Measurements from ENCODE around the gene FCN2.
"Not testable (repeated sequence)": the region's sequence is repeated elsewhere in the genome, so short reads cannot be mapped to it uniquely, and the experiment has no call there.

The FCN2 gene

DNA sequence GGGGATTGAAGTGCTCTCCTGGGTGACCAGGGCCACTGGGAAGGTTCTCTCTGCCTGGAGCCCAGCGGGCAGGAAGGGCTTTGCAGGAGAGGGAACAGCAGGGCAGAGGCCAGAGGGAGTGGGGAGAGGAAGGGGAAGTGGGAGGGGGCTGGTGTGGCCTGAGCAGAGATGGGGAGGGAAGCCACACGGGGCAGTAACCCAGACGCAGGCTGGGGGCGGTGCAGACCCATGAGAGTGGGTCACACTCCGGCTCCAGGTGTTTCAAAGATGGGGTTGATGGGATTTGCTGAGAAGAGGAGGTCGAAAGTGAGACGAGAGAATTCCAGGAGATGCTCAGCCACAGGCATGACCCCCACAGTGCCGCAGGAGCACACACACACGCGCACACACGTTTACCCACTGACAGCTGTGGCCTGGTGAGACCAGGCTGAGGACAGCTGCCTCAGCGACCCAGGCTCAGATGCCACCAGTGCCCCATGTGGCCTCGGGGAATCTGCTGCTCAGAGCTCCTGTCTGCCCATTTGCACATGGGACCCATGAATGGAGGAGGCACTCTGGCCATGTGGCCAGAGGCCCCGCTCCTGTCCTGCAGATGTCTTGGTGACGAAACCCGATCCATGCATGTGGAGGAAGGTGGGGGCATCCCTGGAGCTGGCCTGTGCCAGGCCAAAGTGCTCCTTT, 32.7 kb upstream of the FCN2 start:
- peak in 1 of 4 experiments; percentile 16 for DNase-seq

GRCh38 chr9:134848504-134848903, 32.1 kb upstream of the FCN2 start:
- DNase-seq, result no peak

- DNase-seq, result peak in 1 of 4 experiments; percentile 1
Observed at GRCh38 chr9:134850611-134851010, 30.0 kb upstream of the FCN2 start.

GRCh38 chr9:134851020-134851419, 29.6 kb upstream of the FCN2 start:
- DNase-seq, result peak in 3 of 4 experiments; percentile 15 to 26 (median 24)

- no peak for DNase-seq
Observed at GRCh38 chr9:134852906-134853654, 27.5 kb upstream of the FCN2 start.

GRCh38 chr9:134853893-134854292, 26.7 kb upstream of the FCN2 start:
- no peak for DNase-seq

- no peak for DNase-seq
Observed at GRCh38 chr9:134854541-134854981, 26.0 kb upstream of the FCN2 start.

GRCh38 chr9:134855231-134855899, 25.2 kb upstream of the FCN2 start:
- no peak for DNase-seq

- no peak for DNase-seq
Observed at GRCh38 chr9:134855900-134856377, 24.7 kb upstream of the FCN2 start.

GRCh38 chr9:134857451-134857850, 23.2 kb upstream of the FCN2 start:
- DNase-seq, result not testable (repeated sequence)

DNA sequence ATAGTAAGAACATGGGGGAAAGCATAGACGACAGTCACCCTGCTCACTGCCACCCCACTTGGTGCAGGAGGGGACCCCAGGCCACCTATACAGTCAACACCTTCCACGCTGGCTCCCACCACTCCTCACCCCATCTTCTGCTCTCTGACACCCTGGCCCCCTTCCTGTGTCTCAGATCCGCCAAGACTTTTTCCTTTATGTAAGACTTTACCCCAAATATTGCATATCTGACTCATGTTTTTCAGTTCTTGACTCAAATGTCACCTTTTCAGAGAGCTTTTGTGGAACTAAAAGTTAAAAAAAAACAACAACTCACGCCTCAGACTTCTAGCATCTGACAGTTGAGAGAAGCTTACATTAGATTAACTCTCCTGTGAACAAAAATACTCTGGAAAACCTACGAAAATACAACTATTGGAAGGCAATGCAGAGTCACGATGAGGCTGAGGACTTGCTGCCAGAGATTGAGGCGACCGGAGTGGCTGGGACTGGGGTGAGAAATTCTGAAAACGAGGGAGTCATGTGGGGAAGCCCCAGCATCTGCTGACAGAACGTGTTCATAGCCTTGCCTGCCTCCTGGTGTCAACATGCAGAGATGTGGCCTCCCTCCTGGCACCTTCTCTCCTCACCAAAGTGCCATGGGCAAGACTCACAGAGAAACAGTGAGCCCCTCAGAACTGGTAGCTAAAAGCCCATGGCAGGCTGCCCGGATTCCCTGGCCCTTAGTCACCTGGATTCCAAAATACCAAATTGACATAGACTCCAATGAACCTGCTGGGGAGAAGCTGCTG, 22.4 kb upstream of the FCN2 start:
- DNase-seq, result peak in 1 of 4 experiments; percentile 8

- DNase-seq, result no peak
Observed at GRCh38 chr9:134860510-134860909, 20.1 kb upstream of the FCN2 start.

DNA sequence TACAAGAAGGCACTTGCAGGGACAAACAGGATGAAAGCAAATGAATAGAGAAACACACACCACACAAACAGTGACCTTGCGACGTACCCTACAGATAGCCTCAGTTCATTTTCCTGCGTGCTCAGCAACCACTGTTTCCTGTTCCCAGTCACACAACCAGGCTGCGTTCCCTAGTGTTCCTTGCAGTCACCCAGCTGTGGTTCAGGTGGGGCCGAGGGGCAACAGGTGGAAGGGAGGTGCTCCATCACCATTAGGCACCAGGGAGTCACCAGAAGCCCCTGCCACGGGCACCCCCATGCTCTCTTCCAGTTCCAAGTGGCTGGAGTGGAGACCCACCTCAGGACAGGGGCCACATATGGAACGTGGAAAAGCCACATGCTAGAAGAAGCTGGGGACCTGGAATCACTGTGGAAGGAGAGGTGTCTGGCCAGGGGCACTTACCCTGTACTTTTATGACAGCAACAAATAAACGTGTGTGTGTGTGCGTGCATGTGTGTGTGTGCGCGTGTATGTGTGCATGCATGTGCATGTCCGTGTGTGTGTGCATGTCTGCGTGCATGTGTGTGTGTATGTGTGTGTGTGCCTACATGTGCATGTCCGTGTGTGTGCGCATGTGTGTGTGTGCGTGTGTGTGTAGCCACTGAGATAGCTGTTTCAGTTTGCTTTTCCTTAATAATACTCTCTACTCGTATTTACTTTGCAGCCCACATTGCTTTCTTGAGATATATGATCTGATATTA, 18.8 kb upstream of the FCN2 start:
- DNase-seq, result peak in 1 of 4 experiments; percentile 22

DNA sequence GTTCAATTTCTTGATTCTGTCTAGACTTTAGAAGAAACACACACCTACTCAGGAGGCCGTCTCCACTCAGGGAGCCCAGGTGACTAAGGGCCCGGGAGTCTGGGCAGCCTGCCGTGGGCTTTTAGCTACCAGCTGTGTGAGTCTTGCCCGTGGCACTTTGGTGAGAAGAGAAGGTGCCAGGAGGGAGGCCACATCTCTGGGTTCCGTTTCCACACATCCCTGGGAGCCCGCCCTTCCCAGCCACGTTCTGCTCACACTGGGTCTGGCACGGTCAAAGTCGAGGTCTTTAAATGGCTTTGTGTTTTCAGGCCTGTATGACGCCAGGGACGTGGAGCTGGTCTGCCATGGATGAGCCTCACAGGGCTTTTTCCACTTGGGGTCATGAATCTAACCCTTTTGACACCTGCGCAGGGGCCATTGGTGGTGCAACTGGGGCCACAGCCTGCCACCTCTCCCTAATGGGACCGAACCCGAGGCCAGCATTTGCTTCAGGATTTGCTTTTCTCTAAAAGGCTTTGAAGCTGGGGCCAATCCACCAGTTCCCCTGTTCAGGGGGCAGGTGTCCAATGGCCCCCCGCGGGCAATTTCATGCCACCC, 17.2 kb upstream of the FCN2 start:
- DNase-seq, result no peak

GRCh38 chr9:134863941-134864820, 16.4 kb upstream of the FCN2 start:
- DNase-seq, result no peak

GRCh38 chr9:134864821-134865190, 15.8 kb upstream of the FCN2 start:
- no peak for DNase-seq

GRCh38 chr9:134867917-134868750, 12.5 kb upstream of the FCN2 start:
- DNase-seq, result no peak

GRCh38 chr9:134868751-134869553, 11.7 kb upstream of the FCN2 start:
- no peak for DNase-seq

Data from suppressor macrophage (primary cell).